ENCODE measurements around the gene TUB.

GRCh38 chr11:8060801-8061554, 20.0 kb upstream of the TUB start:
- no peak for TF ChIP-seq CTCF (optimal IDR thresholded peaks at IDR 0.05 in 1 of 3, IDR thresholded peaks at IDR 0.05 in 1 of 3, conservative IDR thresholded peaks at IDR 0.05 in 1 of 3; ENCODE audit: extremely low read depth in 1 of 3, insufficient read depth in 2 of 3, low read length in 3 of 3)
- TF ChIP-seq EZH2 (IDR thresholded peaks at IDR 0.05; ENCODE audit: low read length): no peak

Data from keratinocyte (primary cell).